Muscle of back (tissue), 13 donors: ENCODE results near the gene P3H3. TPM values are rescaled to one million over a fixed set of nuclear protein-coding genes. Genes with fewer than 3 reads are reported as not detected.

Experiments used
- DNase-seq, 3 donors: peaks; one replicate each; pipeline versions ENCODE4 v3.0.0 to v3.0.0-alpha.2; 2013
- long read RNA-seq, 9 donors: transcript quantifications; one replicate each; lab custom pipeline, GENCODE V29; 2026
- polyA plus RNA-seq, 10 donors: library from polyadenylated mRNA; unstranded; fragments of 120-200 nt; gene quantifications; one replicate each; pipeline ENCODE4 v1.2.1, GENCODE V29; 2013; ENCODE audit not compliant: insufficient read length in 10 of 10

The P3H3 gene
- 10 to 100 TPM; 32.6 to 62.7 (median 44.1) TPM for polyA plus RNA-seq
- long read RNA-seq, donor 1, transcript P3H3-201 (15 exons, 2,632 nt) = major isoform, 8 of 13 reads
- long read RNA-seq, donor 1, partial matches to known transcripts = 5 of 13 reads
- long read RNA-seq, donor 1, other reads (novel, unspliced or antisense) = 0 of 13 reads
- long read RNA-seq, donor 2, partial matches to known transcripts = 9 of 13 reads
- long read RNA-seq, donor 2, other reads (novel, unspliced or antisense) = 0 of 13 reads
- long read RNA-seq, donor 3 = 0 reads
- long read RNA-seq, donor 4, partial matches to known transcripts = 7 of 9 reads
- long read RNA-seq, donor 4, other reads (novel, unspliced or antisense) = 0 of 9 reads
- long read RNA-seq, donor 5, partial matches to known transcripts = 12 of 15 reads
- long read RNA-seq, donor 5, other reads (novel, unspliced or antisense) = 0 of 15 reads
- long read RNA-seq, donor 6, transcript P3H3-201 (15 exons, 2,632 nt) = major isoform, 7 of 12 reads
- long read RNA-seq, donor 6, partial matches to known transcripts = 5 of 12 reads
- long read RNA-seq, donor 6, other reads (novel, unspliced or antisense) = 0 of 12 reads
- long read RNA-seq, donor 7, partial matches to known transcripts = 5 of 9 reads
- long read RNA-seq, donor 7, other reads (novel, unspliced or antisense) = 0 of 9 reads
- long read RNA-seq, donor 8, partial matches to known transcripts = 0 of 4 reads
- long read RNA-seq, donor 8, other reads (novel, unspliced or antisense) = 0 of 4 reads
- long read RNA-seq, donor 9, partial matches to known transcripts = 0 of 2 reads
- long read RNA-seq, donor 9, other reads (novel, unspliced or antisense) = 0 of 2 reads

GRCh38 chr12:6827982-6828780 lies at the start of gene P3H3:
TSS of gene P3H3 (plus strand) at chr12:6828407. CDS start at chr12:6828441, 34 bp downstream.
- peak; percentile 45 to 89 (median 74) for DNase-seq

DNA sequence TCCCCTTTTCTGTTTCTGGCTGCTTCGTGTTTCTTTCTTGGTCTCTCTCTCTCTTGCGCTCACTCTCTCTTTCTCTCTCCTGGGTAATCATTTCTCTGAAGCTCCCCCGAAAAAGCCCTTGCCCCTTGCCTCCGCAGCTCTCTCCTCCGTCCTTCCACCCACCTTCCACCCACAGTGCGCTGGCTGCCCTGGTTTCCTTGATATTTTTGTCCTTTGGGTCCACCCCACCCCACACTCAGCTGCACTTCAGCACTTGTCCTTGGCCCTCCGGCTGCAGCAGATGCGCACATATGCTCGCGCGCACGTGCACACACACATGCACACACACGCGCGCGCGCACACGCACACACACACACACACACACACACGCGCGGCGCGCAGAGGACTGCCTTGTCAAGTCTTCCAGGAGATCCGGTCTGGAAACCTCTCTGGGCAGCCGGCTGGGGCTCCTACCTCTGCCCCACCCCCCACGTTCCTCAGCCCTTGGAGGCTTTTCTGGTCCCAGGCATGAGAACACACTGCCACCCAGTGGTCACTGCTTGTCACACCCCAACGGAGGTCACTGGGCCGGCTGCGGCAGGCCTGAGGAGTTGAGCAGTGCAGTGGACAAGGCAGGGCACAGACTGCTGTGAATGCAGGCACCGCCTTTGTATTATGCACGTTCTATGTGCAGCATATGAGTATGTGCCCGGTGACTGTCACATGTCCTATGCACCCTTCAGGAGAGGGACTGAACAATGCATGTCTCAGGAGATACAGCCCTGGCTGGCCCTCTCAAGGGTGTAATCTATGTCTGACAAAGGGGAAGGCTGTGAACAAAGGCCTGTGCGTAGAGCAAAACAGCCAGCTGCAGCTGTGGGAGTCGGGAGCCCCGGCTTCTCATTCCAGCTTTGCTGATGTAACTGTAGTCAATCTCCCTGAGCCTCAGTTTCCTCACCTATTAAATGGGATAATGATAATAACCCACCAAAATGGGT lies 49.3 kb upstream of the P3H3 start:
- DNase-seq = peak; percentile 94 to 97 (median 96)

GRCh38 chr12:6779708-6780432 lies 48.3 kb upstream of the P3H3 start:
- no peak for DNase-seq

GRCh38 chr12:6780573-6780972 lies 47.6 kb upstream of the P3H3 start:
- DNase-seq = no peak

- no peak for DNase-seq
Measured at GRCh38 chr12:6782119-6782518, 46.1 kb upstream of the P3H3 start.

DNA sequence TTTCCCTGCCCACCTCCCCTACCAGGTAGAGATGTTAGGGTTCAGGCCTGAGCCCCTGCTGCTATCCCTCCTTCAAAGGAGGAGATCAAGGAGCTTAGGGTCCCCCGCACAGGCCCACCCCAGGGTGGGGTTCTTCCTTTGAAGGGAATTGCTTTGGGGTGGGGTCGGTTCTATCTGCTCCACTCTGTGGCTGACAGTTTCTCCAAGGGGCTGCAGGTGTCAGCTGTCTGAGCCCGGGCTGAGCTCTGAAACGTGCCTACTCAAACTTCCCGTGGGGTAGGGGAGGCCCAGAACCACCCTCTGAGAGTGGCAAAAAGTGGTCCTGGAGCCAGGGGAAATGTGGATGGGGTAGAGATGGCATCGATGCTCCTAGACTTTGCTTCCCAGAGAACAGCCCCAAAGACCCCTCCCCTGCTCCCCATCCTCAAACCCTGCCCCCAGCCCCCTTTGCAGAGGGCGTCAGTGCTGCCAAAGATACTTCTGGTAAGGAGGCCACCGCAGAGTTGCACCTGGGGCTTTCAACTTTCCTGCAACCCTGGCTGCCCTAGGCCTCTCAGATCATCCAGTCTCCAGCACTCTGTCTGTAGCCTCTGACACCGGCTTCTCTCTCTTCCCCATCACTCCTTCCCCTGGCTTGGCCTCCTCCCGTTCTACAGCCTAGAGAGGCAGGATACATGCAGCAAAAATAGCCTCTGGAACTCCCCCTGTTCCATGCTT lies 45.2 kb upstream of the P3H3 start:
- DNase-seq = no peak

GRCh38 chr12:6783828-6784227 lies 44.4 kb upstream of the P3H3 start:
- DNase-seq = no peak

DNA sequence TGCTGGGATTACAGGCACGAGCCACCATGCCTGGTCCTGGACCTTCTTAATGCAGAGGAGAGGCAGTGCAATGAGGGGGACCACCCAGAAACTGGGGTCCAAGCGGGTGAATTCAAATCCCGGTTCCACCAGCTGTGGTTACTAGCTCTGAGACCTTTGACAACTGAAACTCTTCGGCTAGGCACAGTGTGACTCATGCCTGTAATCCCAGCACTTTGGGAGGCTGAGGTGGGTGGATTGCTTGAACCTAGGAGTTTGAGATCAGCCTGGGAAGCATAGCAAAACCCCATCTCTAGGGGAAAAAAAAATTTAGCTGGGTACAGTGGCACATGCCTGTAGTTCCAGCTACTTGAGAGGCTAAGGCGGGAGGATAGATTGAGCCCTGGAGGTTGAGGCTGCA lies 43.9 kb upstream of the P3H3 start:
- no peak for DNase-seq

- DNase-seq = no peak
Measured at GRCh38 chr12:6784761-6785160, 43.4 kb upstream of the P3H3 start.

DNA sequence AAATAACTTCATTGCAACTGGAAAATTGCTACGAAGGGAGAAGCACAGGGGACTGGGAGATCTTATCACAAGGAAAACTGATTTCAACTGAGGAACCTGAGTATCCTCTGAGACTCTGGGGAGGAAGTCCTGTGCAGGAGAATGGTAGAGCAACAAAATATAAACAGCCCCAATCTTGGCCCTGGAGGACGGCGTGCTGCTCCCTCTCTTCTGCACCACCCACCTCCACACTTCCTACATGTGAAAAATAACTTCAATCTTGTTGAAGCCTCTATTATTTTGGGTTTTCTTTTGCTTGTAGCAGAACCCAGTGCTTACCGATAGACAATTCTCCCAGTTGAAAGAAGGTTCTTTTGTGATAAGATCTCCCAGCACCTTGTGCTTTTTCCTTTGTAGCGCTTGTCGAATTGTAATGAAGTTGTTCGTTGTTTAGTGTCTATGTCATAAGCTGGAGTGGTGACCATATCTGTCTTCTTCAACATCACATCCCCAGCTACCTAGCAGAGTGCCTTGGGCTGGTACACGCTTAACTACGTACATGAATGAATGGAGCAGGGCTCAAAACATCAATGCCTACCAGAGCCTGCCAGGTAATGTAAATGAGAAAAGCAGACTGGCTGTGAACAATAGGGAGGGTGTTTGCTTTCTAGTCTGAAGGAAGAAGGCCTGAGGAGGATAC lies 41.7 kb upstream of the P3H3 start:
- no peak for DNase-seq

DNA sequence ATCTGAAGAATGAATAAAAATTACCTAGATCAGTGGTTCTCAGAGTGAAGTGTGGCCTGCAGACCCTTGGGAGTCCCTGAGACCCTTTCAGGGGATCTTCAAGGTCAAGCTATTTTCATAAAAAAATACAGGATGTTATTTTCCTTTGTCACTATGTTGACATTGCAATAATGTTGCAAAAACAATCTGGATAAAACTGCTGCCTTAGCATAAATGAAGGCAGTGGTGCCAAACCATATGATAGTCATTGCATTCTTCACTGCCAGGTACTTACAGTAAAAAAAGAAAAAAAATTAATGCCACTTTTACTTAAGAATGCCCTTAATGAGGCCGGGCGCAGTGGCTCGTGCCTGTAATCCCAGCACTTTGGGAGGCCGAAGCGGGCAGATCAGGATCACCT lies 40.9 kb upstream of the P3H3 start:
- DNase-seq = no peak

GRCh38 chr12:6788972-6789924 lies 39.0 kb upstream of the P3H3 start, which contains the start of gene CD4:
TSS of gene CD4 (plus strand) at chr12:6789528. CDS start at chr12:6800139, 10,611 bp downstream.
- peak in 2 of 3 donors; percentile 38 to 57 for DNase-seq

- DNase-seq = no peak
Measured at GRCh38 chr12:6790496-6791150, 37.6 kb upstream of the P3H3 start.

GRCh38 chr12:6791931-6792520 lies 36.2 kb upstream of the P3H3 start:
- no peak for DNase-seq

- peak in 2 of 3 donors; percentile 34 to 78 for DNase-seq
Measured at GRCh38 chr12:6792522-6793201, 35.5 kb upstream of the P3H3 start.

DNA sequence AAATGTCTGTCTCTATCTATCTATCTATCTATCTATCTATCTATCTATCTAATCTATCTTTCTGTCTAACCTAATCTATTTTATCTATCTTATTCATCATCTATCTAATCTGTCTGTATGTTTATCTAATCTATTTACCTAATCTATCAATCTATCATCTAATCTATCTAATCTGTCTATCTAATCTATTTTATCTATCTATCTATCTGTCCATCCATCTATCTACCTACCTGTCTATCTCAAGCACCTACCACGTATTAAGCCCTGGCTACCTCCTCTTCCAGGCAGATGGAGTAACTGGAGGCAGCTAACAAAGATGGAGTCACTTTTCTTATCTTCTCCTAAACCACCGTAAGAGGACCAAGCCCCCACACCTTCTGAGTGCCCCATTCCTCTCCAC lies 33.1 kb upstream of the P3H3 start:
- DNase-seq = no peak
